Fibroblast of lung (primary cell): ENCODE data around the gene GBA3.

Source experiments
- EZH2 ChIP-seq: IDR thresholded peaks from 2 replicates; pipeline ENCODE4 v1.5.1; 2012; ENCODE audit warnings: low read length, control low read depth, mild to moderate bottlenecking; ENCODE audit errors: missing control alignments
- TF ChIP-seq, protein P1 (sequence below), 2 donors: IDR thresholded peaks in 1 of 2; conservative IDR thresholded peaks in 1 of 2; 1 replicate in 1 of 2; 2 replicates in 1 of 2; pipeline ENCODE4 v1.5.1; 2011 to 2012; ENCODE audit warnings: low read length in 2 of 2, control low read depth in 1 of 2, inconsistent platforms in 1 of 2, low read depth in 1 of 2, mild to moderate bottlenecking in 1 of 2

- TF ChIP-seq, protein P1, sequence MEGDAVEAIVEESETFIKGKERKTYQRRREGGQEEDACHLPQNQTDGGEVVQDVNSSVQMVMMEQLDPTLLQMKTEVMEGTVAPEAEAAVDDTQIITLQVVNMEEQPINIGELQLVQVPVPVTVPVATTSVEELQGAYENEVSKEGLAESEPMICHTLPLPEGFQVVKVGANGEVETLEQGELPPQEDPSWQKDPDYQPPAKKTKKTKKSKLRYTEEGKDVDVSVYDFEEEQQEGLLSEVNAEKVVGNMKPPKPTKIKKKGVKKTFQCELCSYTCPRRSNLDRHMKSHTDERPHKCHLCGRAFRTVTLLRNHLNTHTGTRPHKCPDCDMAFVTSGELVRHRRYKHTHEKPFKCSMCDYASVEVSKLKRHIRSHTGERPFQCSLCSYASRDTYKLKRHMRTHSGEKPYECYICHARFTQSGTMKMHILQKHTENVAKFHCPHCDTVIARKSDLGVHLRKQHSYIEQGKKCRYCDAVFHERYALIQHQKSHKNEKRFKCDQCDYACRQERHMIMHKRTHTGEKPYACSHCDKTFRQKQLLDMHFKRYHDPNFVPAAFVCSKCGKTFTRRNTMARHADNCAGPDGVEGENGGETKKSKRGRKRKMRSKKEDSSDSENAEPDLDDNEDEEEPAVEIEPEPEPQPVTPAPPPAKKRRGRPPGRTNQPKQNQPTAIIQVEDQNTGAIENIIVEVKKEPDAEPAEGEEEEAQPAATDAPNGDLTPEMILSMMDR (conservative IDR thresholded peaks at IDR 0.05 in 1 of 2, IDR thresholded peaks at IDR 0.05 in 1 of 2; ENCODE audit: low read depth in 1 of 2, low read length in 2 of 2) = no peak
- TF ChIP-seq EZH2 = no peak
Observed at GRCh38 chr4:22719218-22719617, 26.5 kb downstream of the GBA3 start.
